ENCODE measurements around the gene CLSTN1.

DNA sequence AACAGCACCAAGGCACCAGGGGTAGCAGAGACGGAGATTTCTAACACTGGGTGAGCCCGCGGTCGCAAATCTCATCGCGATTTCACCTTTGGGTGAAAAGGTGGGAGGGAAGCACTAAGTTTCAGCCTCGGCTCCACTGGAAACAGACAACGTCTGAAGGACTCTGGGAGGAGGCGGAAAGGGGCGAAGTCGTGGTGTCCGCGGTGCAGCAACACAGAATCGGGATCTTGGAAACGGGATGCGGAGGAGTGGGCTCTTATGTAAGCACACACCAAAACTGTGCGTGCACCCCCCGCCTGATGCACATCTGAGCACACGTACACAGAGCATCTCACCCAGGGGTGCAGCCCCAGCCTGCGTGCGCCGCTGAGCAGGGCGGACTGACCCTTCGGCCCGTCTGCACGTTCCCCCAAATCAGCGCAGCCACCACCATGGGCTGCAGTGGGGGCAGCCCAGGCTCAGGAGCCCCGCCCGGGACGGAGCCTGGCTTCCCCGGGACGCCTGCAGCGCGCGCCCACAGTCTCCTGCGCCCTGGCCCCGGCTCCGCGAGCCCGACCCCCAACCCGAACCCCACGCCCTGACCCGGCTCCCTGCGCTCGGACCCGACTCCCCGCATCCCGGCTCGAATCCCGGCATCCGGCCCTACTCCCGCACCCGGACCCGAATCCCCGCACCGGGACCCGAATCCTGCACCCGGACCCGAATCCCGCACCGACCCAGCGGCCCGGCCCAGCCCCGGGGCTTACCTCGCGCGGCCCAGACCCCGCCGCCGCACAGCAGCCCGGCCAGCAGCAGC is 670 bp downstream of the CLSTN1 start:
- TF ChIP-seq, protein P1, sequence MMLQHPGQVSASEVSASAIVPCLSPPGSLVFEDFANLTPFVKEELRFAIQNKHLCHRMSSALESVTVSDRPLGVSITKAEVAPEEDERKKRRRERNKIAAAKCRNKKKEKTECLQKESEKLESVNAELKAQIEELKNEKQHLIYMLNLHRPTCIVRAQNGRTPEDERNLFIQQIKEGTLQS (CRISPR knock-in tag; IDR thresholded peaks at IDR 0.05), result no peak
- TF ChIP-seq HIVEP1 (CRISPR knock-in tag; IDR thresholded peaks at IDR 0.05), result no peak
- TF ChIP-seq ZNF670 (CRISPR knock-in tag; IDR thresholded peaks at IDR 0.05; ENCODE audit: borderline replicate concordance), result no peak
- no peak for TF ChIP-seq ZBTB7A (CRISPR knock-in tag; IDR thresholded peaks at IDR 0.05)
- no peak for TF ChIP-seq ZNF138 (CRISPR knock-in tag; IDR thresholded peaks at IDR 0.05; ENCODE audit: low read depth)
- TF ChIP-seq TARDBP (CRISPR knock-in tag; IDR thresholded peaks at IDR 0.05), result no peak
- no peak for TF ChIP-seq POLR2A (IDR thresholded peaks at IDR 0.05; ENCODE audit: insufficient read depth in 1 of 2, low read depth in 2 of 2, low read length in 2 of 2)
- no peak for TF ChIP-seq ZNF720 (CRISPR knock-in tag; IDR thresholded peaks at IDR 0.05)
- TF ChIP-seq, protein P2, sequence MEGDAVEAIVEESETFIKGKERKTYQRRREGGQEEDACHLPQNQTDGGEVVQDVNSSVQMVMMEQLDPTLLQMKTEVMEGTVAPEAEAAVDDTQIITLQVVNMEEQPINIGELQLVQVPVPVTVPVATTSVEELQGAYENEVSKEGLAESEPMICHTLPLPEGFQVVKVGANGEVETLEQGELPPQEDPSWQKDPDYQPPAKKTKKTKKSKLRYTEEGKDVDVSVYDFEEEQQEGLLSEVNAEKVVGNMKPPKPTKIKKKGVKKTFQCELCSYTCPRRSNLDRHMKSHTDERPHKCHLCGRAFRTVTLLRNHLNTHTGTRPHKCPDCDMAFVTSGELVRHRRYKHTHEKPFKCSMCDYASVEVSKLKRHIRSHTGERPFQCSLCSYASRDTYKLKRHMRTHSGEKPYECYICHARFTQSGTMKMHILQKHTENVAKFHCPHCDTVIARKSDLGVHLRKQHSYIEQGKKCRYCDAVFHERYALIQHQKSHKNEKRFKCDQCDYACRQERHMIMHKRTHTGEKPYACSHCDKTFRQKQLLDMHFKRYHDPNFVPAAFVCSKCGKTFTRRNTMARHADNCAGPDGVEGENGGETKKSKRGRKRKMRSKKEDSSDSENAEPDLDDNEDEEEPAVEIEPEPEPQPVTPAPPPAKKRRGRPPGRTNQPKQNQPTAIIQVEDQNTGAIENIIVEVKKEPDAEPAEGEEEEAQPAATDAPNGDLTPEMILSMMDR (CRISPR knock-in tag; IDR thresholded peaks at IDR 0.05), result no peak
- TF ChIP-seq, protein P3, sequence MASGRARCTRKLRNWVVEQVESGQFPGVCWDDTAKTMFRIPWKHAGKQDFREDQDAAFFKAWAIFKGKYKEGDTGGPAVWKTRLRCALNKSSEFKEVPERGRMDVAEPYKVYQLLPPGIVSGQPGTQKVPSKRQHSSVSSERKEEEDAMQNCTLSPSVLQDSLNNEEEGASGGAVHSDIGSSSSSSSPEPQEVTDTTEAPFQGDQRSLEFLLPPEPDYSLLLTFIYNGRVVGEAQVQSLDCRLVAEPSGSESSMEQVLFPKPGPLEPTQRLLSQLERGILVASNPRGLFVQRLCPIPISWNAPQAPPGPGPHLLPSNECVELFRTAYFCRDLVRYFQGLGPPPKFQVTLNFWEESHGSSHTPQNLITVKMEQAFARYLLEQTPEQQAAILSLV (CRISPR knock-in tag; IDR thresholded peaks at IDR 0.05; ENCODE audit: borderline replicate concordance), result no peak

Measured in HepG2 (cell line).